ENCODE results near the gene OTOP3.

OTOP3 gene

GRCh38 chr17:74916136-74916850 lies 19.4 kb upstream of the OTOP3 start:
- no peak for ATAC-seq
- TF ChIP-seq RARB (CRISPR knock-in tag; IDR thresholded peaks at IDR 0.05): no peak

GRCh38 chr17:74916851-74917199 lies 18.9 kb upstream of the OTOP3 start:
- no peak for ATAC-seq

GRCh38 chr17:74917430-74917829 lies 18.3 kb upstream of the OTOP3 start:
- ATAC-seq: no peak
- TF ChIP-seq ZC3H10 (CRISPR knock-in tag; IDR thresholded peaks at IDR 0.05): no peak

More at GRCh38 chr17:74916851-74917199, 18.9 kb upstream of the OTOP3 start:
- no peak for TF ChIP-seq ARNTL (CRISPR knock-in tag; IDR thresholded peaks at IDR 0.05; ENCODE audit: borderline replicate concordance, low read depth)
- no peak for TF ChIP-seq ESRRG (CRISPR knock-in tag; IDR thresholded peaks at IDR 0.05)
- no peak for TF ChIP-seq SNAI2 (CRISPR knock-in tag; IDR thresholded peaks at IDR 0.05)
- no peak for TF ChIP-seq ZC3H10 (CRISPR knock-in tag; IDR thresholded peaks at IDR 0.05)
- TF ChIP-seq RARB (CRISPR knock-in tag; IDR thresholded peaks at IDR 0.05): no peak
- TF ChIP-seq TCF4 (CRISPR knock-in tag; IDR thresholded peaks at IDR 0.05; ENCODE audit: borderline replicate concordance): no peak
- no peak for TF ChIP-seq ZNF565 (CRISPR knock-in tag; conservative IDR thresholded peaks at IDR 0.05; ENCODE audit: low read depth)
- no peak for TF ChIP-seq TSHZ2 (CRISPR knock-in tag; IDR thresholded peaks at IDR 0.05)
- TF ChIP-seq CREB5 (CRISPR knock-in tag; IDR thresholded peaks at IDR 0.05; ENCODE audit: low read depth): no peak
- no peak for TF ChIP-seq OSR1 (CRISPR knock-in tag; IDR thresholded peaks at IDR 0.05)
- no peak for TF ChIP-seq CSRNP3 (CRISPR knock-in tag; IDR thresholded peaks at IDR 0.05)
- no peak for TF ChIP-seq BACH2 (CRISPR knock-in tag; IDR thresholded peaks at IDR 0.05; ENCODE audit: borderline replicate concordance)
- TF ChIP-seq PATZ1 (CRISPR knock-in tag; IDR thresholded peaks at IDR 0.05; ENCODE audit: borderline replicate concordance): no peak
- no peak for TF ChIP-seq GLIS3 (CRISPR knock-in tag; IDR thresholded peaks at IDR 0.05)
- TF ChIP-seq TOX (CRISPR knock-in tag; IDR thresholded peaks at IDR 0.05; ENCODE audit: borderline replicate concordance): no peak
- TF ChIP-seq ZFP30 (CRISPR knock-in tag; IDR thresholded peaks at IDR 0.05): no peak
- TF ChIP-seq ZNF70 (CRISPR knock-in tag; IDR thresholded peaks at IDR 0.05): no peak
- TF ChIP-seq CSDC2 (CRISPR knock-in tag; IDR thresholded peaks at IDR 0.05): no peak

- ATAC-seq: no peak
- TF ChIP-seq ZNF8 (CRISPR knock-in tag; IDR thresholded peaks at IDR 0.05) (no peak), PPARA (CRISPR knock-in tag; IDR thresholded peaks at IDR 0.05; ENCODE audit: borderline replicate concordance) (no peak), TSHZ2 (CRISPR knock-in tag; IDR thresholded peaks at IDR 0.05) (no peak), RARB (CRISPR knock-in tag; IDR thresholded peaks at IDR 0.05) (no peak), ARNTL (CRISPR knock-in tag; IDR thresholded peaks at IDR 0.05; ENCODE audit: borderline replicate concordance, low read depth) (no peak), ISL1 (CRISPR knock-in tag; IDR thresholded peaks at IDR 0.05) (no peak), ESRRG (CRISPR knock-in tag; IDR thresholded peaks at IDR 0.05) (no peak), TOX (CRISPR knock-in tag; IDR thresholded peaks at IDR 0.05; ENCODE audit: borderline replicate concordance) (no peak), TCF4 (CRISPR knock-in tag; IDR thresholded peaks at IDR 0.05; ENCODE audit: borderline replicate concordance) (no peak), CSDC2 (CRISPR knock-in tag; IDR thresholded peaks at IDR 0.05) (no peak), ZNF565 (CRISPR knock-in tag; conservative IDR thresholded peaks at IDR 0.05; ENCODE audit: low read depth) (no peak), BACH2 (CRISPR knock-in tag; IDR thresholded peaks at IDR 0.05; ENCODE audit: borderline replicate concordance) (no peak), OSR1 (CRISPR knock-in tag; IDR thresholded peaks at IDR 0.05) (no peak), ZFP30 (CRISPR knock-in tag; IDR thresholded peaks at IDR 0.05) (no peak), PATZ1 (CRISPR knock-in tag; IDR thresholded peaks at IDR 0.05; ENCODE audit: borderline replicate concordance) (no peak), ZFP3 (CRISPR knock-in tag; IDR thresholded peaks at IDR 0.05) (no peak)
Measured at GRCh38 chr17:74918906-74919305, 16.8 kb upstream of the OTOP3 start.
